DOHH2 (cell line): ENCODE data around the gene RNASE12.
"Not testable (repeated sequence)": the region's sequence is repeated elsewhere in the genome, so short reads cannot be mapped to it uniquely, and the experiment has no call there.

Experiments
- H3F3A ChIP-seq: fragments of 200-600 bp; sonication (generic), shearing (Covaris generic); 2 replicates; pipeline ENCODE4 v1.6.0; 2016; ENCODE audit warnings: antibody characterized with exemption, mild to moderate bottlenecking; ENCODE audit not compliant: control insufficient read depth, insufficient read depth
- H3K27ac ChIP-seq: fragments of 200-600 bp; sonication (generic); 2 replicates; pipeline ENCODE4 v1.5.1; 2014; ENCODE audit warnings: low read depth, mild to moderate bottlenecking, low read length, moderate library complexity
- H3K27me3 ChIP-seq: fragments of 200-600 bp; sonication (generic); 2 replicates; pipeline ENCODE4 v1.6.1; 2014; ENCODE audit warnings: mild to moderate bottlenecking, low read length, mixed read lengths; ENCODE audit not compliant: control insufficient read depth
- H3K36me3 ChIP-seq: fragments of 200-600 bp; sonication (generic); 2 replicates; pipeline ENCODE4 v1.6.1; 2014; ENCODE audit warnings: mild to moderate bottlenecking, low read length, moderate library complexity, mixed read lengths; ENCODE audit not compliant: control insufficient read depth
- H3K4me1 ChIP-seq: fragments of 200-600 bp; sonication (generic); 2 replicates; pipeline ENCODE4 v1.6.1; 2014; ENCODE audit warnings: mild to moderate bottlenecking, low read length, mixed read lengths; ENCODE audit not compliant: control insufficient read depth
- H3K4me2 ChIP-seq: fragments of 200-600 bp; sonication (generic); 2 replicates; pipeline ENCODE4 v1.6.0; 2014; ENCODE audit warnings: mild to moderate bottlenecking, low read length, moderate library complexity
- H3K4me3 ChIP-seq: fragments of 200-600 bp; sonication (generic); 2 replicates; pipeline ENCODE4 v1.5.1; 2014; ENCODE audit warnings: mild to moderate bottlenecking, low read length, mixed read lengths
- H3K79me2 ChIP-seq: fragments of 200-600 bp; sonication (generic); 2 replicates; pipeline ENCODE4 v1.6.1; 2014; ENCODE audit warnings: mild to moderate bottlenecking, low read length, mixed read lengths; ENCODE audit not compliant: control insufficient read depth
- H3K9me2 ChIP-seq: fragments of 200-600 bp; sonication (generic); replicated peaks from 2 replicates; pipeline ENCODE4 v1.6.1; 2014; ENCODE audit warnings: mild to moderate bottlenecking, low read length, mixed read lengths; ENCODE audit not compliant: control insufficient read depth
- H3K9me3 ChIP-seq: fragments of 200-600 bp; sonication (generic); 2 replicates; pipeline ENCODE4 v1.6.1; 2014; ENCODE audit warnings: antibody characterized with exemption, low read length, mixed read lengths; ENCODE audit not compliant: control insufficient read depth, insufficient read depth
- H4K20me1 ChIP-seq: fragments of 200-600 bp; sonication (generic); 2 replicates; pipeline ENCODE4 v1.6.0; 2014; ENCODE audit warnings: low read depth, mild to moderate bottlenecking, antibody characterized with exemption, low read length, moderate library complexity; ENCODE audit not compliant: control insufficient read depth, insufficient read depth
- CTCF ChIP-seq: fragments of 200-600 bp; sonication (generic); IDR thresholded peaks from one replicate; pipeline ENCODE4 v1.5.1; 2014; ENCODE audit warnings: antibody characterized with exemption, mild to moderate bottlenecking, low read depth, low read length; ENCODE audit not compliant: poor library complexity, severe bottlenecking
- EZH2phosphoT487 ChIP-seq: fragments of 200-600 bp; sonication (generic); IDR thresholded peaks from 2 replicates; pipeline ENCODE4 v1.6.1; 2017; ENCODE audit warnings: borderline replicate concordance, mild to moderate bottlenecking, antibody characterized with exemption, low read length, moderate library complexity, mixed read lengths

Gene RNASE12

DNA sequence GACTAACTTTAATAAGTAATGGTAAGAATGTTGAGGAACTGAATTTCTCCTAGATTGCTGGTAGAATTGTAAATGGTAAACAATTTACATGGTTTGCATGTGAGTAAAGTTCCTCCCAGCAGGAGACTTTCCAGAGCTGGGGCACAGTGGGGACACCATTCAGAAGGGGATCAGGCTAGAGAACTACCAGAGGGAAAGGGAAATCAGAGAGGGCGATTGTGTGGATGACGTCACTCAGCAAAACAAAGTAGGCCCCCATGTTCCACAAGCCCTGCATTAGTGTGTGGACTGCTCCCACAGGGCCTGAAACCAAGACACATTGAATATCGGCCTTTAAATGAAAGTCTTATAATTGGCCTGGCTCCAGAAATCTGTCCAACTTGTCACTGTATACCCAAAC, 12.9 kb downstream of the RNASE12 start:
- no peaks in the 10 kb centered on the region for H3K4me1 ChIP-seq
- no peaks in the 10 kb centered on the region for H3K79me2 ChIP-seq
- H3K36me3 ChIP-seq, result no peaks in the 10 kb centered on the region
- H4K20me1 ChIP-seq, result no peaks in the 10 kb centered on the region
- H3K4me3 ChIP-seq, result no peak overlapping the region
- TF ChIP-seq CTCF (no peak), EZH2phosphoT487 (no peak)
- H3K9me2 ChIP-seq, result no peaks in the 10 kb centered on the region
- no peak overlapping the region for H3K4me2 ChIP-seq
- no peaks in the 10 kb centered on the region for H3K9me3 ChIP-seq
- H3F3A ChIP-seq, result no peaks in the 10 kb centered on the region
- no peak overlapping the region for H3K27ac ChIP-seq
- no peaks in the 10 kb centered on the region for H3K27me3 ChIP-seq

DNA sequence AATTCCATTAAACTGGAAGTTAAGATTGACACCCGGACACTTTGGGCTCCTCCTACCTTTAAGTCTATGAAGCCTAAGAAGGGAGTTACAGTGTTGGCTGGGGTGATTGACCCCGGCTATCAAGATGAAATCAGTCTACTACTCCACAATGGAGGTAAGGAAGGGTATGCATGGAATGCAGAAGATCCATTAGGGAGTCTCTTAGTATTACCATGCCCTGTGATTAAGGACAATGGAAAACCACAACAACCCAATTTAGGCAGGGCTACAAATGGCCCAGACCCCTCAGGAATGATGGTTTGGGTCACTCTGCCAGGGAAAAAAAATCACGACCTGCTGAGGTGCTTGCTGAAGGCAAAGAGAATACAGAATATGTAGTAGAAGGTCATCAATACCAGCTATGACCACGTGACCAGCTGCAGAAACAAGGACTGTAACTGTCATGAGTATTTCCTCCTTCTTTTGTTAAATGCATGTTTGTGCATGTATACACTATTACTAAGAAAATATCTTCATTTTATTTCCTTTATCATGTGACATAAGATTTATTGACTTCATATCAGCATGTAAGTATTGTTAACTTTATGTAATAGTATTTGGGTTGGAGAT, 18.7 kb downstream of the RNASE12 start:
- H3K4me3 ChIP-seq, H3K4me2 ChIP-seq, H3K4me1 ChIP-seq, H4K20me1 ChIP-seq, H3K79me2 ChIP-seq, H3K9me3 ChIP-seq, H3K36me3 ChIP-seq, H3K27me3 ChIP-seq, H3K27ac ChIP-seq, H3K9me2 ChIP-seq, H3F3A ChIP-seq: not testable (repeated sequence)

- not testable (repeated sequence) for H3K79me2 ChIP-seq, H3K9me2 ChIP-seq, H3K36me3 ChIP-seq, H3K4me2 ChIP-seq, H4K20me1 ChIP-seq, H3F3A ChIP-seq, H3K9me3 ChIP-seq, H3K27me3 ChIP-seq, H3K4me3 ChIP-seq, H3K27ac ChIP-seq, H3K4me1 ChIP-seq
Measured at GRCh38 chr14:20570720-20571119, 20.5 kb downstream of the RNASE12 start.

DNA sequence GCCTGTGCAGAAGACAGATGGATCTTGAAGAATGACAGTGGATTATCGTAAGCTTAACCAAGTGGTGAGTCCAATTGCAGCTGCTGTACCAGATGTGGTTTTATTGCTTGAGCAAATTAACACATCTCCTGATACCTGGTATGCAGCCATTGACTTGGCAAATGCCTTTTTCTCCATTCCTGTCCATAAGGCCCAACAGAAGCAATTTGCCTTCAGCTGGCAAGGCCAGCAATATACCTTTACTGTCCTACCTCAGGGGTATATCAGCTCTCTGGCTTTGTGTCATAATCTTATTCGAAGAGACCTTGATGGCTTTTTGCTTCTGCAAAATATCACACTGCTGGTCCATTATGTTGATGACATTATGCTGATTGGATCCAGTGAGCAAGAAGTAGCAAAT, 21.3 kb downstream of the RNASE12 start:
- H3K9me2 ChIP-seq, H3F3A ChIP-seq, H3K9me3 ChIP-seq, H4K20me1 ChIP-seq, H3K4me2 ChIP-seq, H3K4me3 ChIP-seq, H3K79me2 ChIP-seq, H3K4me1 ChIP-seq, H3K27ac ChIP-seq, H3K27me3 ChIP-seq, H3K36me3 ChIP-seq: not testable (repeated sequence)

DNA sequence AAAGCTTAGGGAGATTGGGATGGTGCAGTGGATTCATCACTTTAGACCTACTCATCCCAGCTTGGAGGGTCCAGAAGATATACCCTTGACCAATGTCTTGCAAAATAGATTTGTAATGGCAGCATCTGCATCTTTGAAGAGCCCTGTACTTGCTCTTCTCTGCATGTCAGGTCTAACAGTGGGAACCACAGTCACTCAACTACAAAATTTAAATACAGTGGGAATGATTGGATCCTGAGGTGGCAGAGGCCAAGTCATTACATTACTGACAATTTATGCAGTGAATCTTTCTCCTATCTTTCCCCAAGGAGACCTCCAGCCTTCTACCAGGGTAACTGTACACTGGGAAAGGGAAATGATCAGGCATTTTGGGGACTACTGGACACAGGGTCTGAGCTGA, 22.1 kb downstream of the RNASE12 start:
- H3K27me3 ChIP-seq, result peaks cover 4% of the 10 kb centered on the region; the same call in 1 of the 2 replicates
- peaks cover 5% of the 10 kb centered on the region; the same call in 1 of the 2 replicates for H3K9me3 ChIP-seq
- H4K20me1 ChIP-seq, result no peaks in the 10 kb centered on the region
- no peak overlapping the region for H3K27ac ChIP-seq
- no peaks in the 10 kb centered on the region for H3K36me3 ChIP-seq
- no peak overlapping the region for H3K4me3 ChIP-seq
- no peaks in the 10 kb centered on the region for H3K4me1 ChIP-seq
- no peak overlapping the region for H3K4me2 ChIP-seq
- H3K9me2 ChIP-seq, result no peaks in the 10 kb centered on the region
- TF ChIP-seq EZH2phosphoT487 (no peak), CTCF (no peak)
- no peaks in the 10 kb centered on the region for H3F3A ChIP-seq
- H3K79me2 ChIP-seq, result no peaks in the 10 kb centered on the region
